A549 (cell line): ENCODE data around the gene SGPL1.

Source experiments
- CHD2 ChIP-seq: fragments of 150-350 bp; IDR thresholded peaks from 2 replicates; pipeline ENCODE4 v1.6.1; 2014; ENCODE audit warnings: low read length; ENCODE audit not compliant: partially characterized antibody
- CTCF ChIP-seq: fragments of >200 bp; sonication (Bioruptor Twin); formaldehyde crosslinking; IDR thresholded peaks from 3 replicates; pipeline ENCODE4 v1.5.1; 2016
- EHMT2 ChIP-seq: fragments of 200-600 bp; sonication (generic); IDR thresholded peaks from 2 replicates; pipeline ENCODE4 v1.6.1; 2016; ENCODE audit warnings: antibody characterized with exemption, low read depth, mild to moderate bottlenecking, moderate library complexity
- EP300 ChIP-seq, 2 experiments: fragments of >200 bp; sonication (Bioruptor Twin); formaldehyde crosslinking; IDR thresholded peaks; 2 replicates in 1 of 2; 3 replicates in 1 of 2; pipeline ENCODE4 v1.6.1; 2016 to 2017
- MAFK ChIP-seq: fragments of 450-650 bp; IDR thresholded peaks from 2 replicates; pipeline ENCODE4 v1.6.1; 2014; ENCODE audit not compliant: partially characterized antibody
- POLR2A ChIP-seq: IDR thresholded peaks from 2 replicates; pipeline ENCODE4 v1.6.1; 2012; ENCODE audit warnings: mild to moderate bottlenecking, low read length
- RCOR1 ChIP-seq: fragments of 150-350 bp; IDR thresholded peaks from 2 replicates; pipeline ENCODE4 v1.6.1; 2014; ENCODE audit warnings: antibody characterized with exemption, low read length, low read depth
- RFX5 ChIP-seq: fragments of 450-650 bp; IDR thresholded peaks from 2 replicates; pipeline ENCODE4 v1.7.1; 2014; ENCODE audit warnings: antibody characterized with exemption, mild to moderate bottlenecking, moderate library complexity
- TP53 ChIP-seq: fragments of 250-450 bp; sonication (Bioruptor Pico); IDR thresholded peaks from 2 replicates; pipeline ENCODE4 v1.5.0; 2021; ENCODE audit warnings: mild to moderate bottlenecking, moderate library complexity

- TF ChIP-seq RCOR1 (no peak), EP300 (IDR thresholded peaks at IDR 0.05) (no peak), POLR2A (no peak), MAFK (no peak), CTCF (no peak), RFX5 (no peak), CHD2 (no peak), EHMT2 (no peak), TP53 (CRISPR knock-in tag) (no peak)
Measured at GRCh38 chr10:70795613-70796012, 20.1 kb upstream of the SGPL1 start.
